MV-4-11 (cell line): ENCODE results near the gene ENTREP3.
"Not testable (repeated sequence)": the region's sequence is repeated elsewhere in the genome, so short reads cannot be mapped to it uniquely, and the experiment has no call there.

Experiments used
- DNase-seq: peaks from one replicate; lab custom pipeline; 2025; lab: John Stamatoyannopoulos, UW

The ENTREP3 gene

DNA sequence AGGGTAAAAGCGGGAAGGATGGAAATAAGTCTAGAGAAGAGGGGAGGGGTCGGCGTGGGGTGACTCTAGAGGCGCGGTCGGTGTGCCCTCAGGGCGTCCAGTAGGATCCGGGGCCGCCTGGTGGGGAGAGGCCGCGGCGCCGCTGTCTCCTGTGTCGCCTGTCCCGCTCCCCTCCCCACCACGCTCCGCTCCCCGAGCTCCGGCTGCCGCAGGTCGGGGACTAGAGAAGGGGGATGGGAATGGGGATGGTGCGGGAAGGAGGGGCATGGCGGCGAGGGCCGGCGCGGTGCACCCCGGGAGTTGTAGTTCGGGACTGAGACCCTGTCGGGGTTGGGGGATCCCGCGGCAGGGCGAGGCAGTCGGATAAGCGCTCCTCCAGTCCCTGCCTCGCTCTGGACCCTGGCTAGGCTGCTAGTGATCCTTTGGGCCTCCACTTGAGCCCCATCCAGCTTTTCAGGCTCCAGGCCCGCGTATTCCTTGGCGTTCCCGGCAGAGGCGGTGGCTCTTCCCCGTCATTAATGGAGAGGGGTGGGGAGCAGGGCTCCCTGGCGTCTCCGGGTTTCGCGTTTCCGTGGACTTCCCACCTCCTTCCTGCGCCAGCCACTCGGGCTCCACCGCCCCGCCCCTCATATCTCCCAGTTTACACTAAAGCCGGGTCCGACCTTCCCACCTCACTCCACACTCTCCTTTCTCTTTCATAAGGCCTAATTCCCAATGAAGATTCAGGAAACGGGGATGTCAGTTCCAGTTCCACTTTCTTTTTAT is at the start of gene ENTREP3:
Gene ENTREP3 (minus strand): TSS at position 241 of the 765 bp plus-strand sequence. CDS start 606 bp downstream, outside the sequence.
- DNase-seq, result peak; percentile 55

DNA sequence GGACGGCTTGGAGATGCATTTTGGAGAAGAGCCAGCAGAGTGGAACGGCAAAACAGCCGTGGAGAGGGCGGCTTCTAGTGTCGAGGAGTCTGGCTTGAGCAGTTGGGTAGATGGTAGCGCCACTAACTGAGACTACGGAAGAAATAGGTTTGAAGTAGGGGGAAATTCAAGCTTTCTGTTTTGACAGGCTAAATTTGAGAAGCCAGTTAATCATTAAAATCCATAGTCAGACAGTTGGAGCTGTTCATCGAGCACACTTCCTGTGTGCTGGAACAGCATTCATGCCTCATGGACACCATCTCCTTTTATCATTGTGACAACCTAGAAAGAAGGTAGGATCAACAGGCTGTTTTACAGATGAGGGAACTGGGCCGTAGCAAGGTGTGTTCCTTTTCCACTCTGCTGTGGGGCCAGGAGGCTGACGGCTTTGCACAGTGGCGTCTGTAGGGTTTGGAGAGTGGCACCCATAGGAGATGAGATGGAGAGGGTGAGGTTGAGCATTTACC is 49.3 kb upstream of the ENTREP3 start:
- no peak for DNase-seq

DNA sequence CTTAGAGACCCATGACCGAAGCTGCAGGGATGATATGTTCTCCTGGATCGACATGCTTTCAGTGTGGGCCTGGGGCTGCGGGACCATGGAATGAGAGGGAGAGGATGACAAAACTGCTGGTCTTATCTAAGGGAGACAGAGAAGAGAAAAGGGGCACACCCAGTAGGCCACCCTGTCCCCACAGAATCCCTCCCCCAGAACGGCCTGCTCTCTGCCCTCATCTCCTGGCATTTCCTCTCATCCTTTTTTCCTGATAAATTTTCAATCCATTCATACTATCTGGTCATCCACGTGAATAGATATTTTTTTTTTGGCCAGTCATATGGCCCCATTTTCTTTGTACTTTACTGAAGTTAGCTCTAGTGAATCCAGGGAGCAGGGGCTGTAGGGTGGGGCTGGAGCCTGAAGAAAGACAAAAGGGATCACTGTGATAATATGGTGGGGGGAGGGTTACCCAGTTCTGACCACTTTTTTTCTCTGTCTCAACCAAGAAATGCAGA is 46.1 kb upstream of the ENTREP3 start, which contains the start of gene PKLR:
Gene PKLR (minus strand): TSS at position 97 of the 500 bp plus-strand sequence. CDS start 43 bp downstream, at position 54.
- no peak for DNase-seq

DNA sequence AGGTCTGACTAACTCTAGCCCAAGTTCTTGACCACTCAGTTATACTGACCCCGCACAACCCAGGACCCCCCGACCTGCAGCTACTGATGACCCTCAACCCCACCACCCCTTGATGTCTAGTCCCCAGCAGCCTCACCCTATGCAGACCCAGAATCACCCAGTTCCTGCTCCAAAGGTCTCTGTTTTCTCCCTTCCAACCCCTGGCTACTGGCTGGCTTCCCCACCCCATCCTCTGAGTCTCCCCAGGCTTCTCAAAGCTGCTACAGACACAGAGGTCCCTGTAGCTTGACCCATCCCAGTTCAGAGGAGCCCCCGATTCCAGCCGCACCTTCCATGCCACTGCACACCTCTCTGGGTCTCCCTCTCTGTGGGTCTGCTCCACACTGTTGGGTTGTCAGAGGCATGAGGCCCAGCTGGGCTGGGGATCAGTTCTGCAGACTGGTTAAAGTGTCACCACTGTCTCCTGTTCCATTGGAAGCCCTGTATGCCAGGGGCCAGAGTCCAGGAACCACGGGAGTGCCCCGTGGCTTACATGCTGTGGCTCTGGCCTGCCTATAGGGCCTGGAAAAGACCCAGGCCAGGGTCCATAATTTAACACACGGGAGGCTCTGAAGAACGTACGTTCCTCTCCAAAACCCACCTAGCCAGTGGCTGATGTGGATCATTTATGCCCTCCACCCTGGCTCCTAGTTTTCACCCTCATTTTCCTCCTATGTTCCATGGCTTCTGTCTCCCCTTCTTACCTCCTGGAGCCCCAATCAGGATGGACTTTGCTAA is 45.5 kb upstream of the ENTREP3 start:
- no peak for DNase-seq

DNA sequence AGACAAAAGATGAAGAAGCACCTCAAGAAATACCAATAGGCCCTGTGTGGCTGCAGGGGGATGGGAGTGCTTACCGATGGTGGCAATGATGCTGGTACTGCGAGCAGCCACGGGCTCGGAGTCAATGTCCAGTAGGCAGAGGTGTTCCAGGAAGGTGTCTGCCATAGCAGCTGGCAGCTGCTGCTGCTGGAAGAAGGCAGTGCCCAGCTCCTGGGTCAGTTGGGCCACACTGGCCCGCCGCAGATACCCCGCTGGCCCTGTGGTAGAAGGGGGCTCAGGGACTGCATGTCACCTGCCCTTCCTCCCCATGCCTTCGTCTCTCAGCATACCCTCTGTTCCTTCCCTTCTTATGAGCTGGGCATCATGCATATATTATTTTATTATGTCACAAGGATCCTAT is 44.7 kb upstream of the ENTREP3 start:
- no peak for DNase-seq

- no peak for DNase-seq
Measured at GRCh38 chr1:155297384-155297783, 42.1 kb upstream of the ENTREP3 start.

DNA sequence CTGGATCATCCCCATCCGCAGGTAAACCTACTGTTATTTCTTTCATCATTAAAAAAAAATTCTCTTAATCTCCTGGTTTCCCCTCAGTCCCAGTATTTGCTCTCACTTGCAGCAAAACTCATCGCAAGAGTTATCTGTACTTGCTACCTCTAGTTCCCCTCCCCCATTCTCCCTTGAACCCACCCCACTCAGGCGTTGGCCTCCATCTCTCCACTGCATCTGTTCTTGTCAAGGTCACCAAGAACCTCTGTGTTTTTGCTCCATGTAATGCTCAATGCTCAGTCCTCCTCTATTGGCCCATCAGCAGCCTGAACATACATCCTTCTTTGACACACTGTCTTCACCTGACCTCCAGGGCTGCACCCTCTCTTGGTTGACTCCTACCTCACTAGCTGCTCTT is 41.4 kb upstream of the ENTREP3 start:
- no peak for DNase-seq

DNA sequence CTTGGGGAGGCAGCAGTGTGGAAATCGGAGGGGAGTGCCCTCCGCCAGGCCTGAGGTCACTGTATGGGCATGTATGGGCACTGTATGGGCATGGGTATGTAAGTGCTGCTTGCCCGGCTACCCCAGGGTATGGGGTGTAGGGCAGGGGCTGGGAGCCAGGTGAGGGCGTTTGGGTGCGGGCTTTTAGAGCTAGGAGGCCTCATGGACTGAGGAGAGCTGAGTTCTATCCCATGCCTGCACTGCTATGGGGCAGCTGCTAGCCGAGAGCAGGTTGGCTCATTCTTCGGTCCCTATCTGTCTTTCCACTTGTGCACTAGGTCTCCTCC is 40.6 kb upstream of the ENTREP3 start:
- DNase-seq, result no peak

DNA sequence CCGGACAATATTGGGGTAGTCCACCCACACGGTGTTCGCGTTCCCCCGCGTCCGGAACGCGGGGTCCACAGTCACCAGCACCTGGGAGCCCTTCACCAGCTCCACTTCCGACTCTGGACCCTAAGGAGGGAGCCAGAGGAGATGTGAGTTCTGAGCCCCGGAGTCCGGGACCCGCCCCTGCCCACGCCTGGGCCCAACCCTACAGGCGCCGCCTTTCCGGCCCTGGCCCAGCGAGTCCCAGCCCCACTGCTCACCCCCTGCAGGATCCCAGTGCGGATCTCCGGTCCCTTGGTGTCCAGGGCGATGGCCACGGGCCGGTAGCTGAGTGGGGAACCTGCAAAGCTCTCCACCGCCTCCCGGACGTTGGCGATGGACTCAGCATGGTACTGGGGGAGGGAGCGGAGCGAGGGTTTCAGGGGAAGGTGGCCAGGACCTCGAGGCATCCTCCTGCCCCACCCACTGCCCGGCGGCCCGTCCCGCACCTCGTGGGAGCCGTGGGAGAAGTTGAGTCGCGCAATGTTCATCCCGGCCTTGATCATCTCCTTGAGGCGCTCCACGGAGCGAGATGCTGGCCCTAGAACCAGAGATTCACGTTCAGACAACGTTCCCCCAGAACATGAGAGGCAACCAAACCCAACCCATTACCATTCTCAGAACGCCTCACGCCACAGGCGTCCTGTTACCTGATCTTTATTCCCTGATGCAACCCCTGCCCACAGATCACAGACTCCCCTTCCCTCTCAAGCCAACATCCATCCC is 40.1 kb upstream of the ENTREP3 start:
- DNase-seq, result no peak

DNA sequence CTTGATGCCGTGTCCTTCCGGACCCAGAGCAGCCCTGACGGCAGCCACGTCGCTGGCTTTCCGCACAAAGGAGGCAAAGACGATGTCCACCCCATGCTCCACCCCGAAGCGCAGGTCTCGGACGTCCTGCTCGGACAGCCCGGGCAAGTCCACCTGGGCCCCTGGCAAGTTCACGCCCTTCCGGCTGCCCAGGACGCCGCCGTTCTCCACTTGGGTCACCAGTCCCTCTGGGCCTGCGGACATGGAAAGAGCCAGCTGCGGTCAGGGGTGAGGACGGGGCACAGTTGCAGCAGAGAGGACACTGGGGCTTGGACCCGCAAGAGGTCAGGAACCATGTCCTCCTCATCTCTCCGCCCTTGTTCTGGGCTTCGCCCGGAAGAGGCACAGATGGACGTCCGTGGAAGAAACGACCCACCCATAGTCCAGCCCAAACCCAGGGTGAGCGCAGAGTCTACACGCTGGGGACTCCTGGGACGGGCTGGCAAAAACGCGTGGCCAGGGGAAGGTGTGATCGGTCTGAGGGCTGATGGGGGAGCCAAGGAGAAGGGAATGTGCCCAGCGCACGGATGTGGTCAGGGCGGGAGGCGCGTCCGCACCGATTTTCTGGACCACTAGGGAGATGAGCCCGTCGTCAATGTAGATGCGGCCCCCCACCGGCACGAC is 39.4 kb upstream of the ENTREP3 start:
- DNase-seq, result no peak

- DNase-seq, result no peak
Measured at GRCh38 chr1:155293086-155293749, 37.9 kb upstream of the ENTREP3 start.

- DNase-seq, result not testable (repeated sequence)
Measured at GRCh38 chr1:155291006-155291405, 35.7 kb upstream of the ENTREP3 start.

DNA sequence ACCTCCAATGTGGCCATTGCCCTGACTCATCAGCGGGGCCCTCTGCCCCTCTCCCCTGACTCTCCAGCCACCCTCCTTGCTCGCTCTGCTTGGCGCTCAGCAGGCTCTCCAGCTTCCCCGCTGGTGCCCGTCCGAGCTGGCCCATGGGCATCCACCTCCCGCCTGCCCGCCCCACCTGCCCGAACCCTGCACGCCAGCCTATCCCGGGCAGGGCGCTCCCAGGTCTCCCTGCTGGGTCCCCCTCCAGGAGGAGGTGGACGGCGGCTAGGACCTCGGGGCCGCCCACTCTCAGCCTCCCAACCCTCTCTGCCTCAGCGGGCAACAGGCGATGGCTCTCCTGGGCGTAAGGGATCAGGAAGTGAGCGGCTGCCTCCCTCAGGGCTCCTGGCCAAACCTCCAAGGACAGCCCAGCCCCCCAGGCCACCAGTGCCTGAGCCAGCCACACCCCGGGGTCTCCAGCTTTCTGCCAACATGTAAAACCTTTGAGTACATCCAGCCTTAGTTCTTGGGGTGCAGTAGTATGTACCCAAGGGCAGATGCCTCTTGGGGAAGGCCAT is 32.8 kb upstream of the ENTREP3 start:
- DNase-seq, result no peak

DNA sequence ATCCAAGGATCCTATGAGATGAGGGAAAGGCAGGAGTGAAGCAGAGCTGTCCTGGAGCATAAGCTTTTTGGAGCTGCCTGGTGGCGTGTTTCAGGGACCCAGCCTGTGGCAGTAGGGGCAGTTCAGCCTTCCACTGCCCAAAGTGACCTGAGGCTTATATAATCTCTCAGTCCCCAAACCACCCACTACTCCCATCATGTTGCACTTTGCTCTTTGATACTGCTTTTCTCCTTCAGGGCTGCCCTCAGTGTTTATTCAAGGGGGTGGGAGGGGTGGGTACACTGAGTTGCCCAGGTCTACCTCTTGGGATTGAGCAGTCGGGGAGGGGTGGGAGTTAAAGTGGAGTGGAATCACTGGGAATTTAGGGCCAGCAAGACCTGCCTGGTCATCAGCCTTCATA is 31.3 kb upstream of the ENTREP3 start:
- DNase-seq, result no peak

DNA sequence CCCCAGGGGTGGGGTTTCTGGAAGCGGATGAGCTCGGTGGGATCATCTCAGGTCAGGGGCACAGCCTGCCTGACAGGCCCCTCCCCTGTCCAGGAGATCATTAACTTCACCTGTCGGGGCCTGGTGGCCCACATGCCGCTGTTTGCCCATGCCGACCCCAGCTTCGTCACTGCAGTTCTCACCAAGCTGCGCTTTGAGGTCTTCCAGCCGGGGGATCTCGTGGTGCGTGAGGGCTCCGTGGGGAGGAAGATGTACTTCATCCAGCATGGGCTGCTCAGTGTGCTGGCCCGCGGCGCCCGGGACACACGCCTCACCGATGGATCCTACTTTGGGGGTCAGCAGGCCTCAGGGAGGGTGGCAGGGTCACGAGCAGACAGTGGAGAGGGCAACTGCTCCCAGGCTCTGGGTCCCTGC is 30.4 kb upstream of the ENTREP3 start:
- DNase-seq, result no peak

GRCh38 chr1:155285063-155285462 is 29.8 kb upstream of the ENTREP3 start:
- no peak for DNase-seq

DNA sequence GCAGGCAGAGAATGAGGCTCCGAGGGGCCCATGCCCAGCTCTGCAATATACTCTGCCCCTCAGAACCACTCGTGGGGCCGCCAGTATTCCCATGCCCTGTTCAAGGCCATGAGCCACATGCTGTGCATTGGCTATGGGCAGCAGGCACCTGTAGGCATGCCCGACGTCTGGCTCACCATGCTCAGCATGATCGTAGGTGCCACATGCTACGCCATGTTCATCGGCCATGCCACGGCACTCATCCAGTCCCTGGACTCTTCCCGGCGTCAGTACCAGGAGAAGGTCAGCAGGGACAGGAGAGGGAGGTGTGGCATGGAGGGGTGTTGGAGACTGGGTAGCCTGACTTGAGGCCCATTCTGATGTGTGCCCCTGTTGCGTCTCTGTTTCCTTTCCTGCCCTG is 29.2 kb upstream of the ENTREP3 start:
- DNase-seq, result no peak

GRCh38 chr1:155282488-155283091 is 27.3 kb upstream of the ENTREP3 start:
- DNase-seq, result no peak

DNA sequence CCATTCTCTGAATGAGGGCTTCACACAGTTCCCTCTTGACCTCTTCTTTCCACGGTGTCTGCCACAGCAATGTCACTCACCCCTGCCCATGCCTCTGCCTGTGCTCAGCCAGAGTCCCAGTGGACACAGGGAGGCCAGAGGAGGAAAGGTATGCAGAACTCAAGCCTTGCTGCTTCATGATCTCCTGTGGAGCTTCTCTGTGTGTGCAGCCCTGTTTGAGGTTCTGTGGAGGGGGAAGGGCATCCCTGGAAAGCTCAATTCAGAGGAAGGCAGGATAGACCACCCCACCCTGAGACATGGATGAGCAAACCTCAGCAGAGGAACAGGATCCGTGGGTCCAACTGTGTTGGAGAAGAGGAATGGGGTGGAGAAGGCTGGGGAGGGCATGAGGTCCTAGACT is 24.0 kb upstream of the ENTREP3 start:
- no peak for DNase-seq

DNA sequence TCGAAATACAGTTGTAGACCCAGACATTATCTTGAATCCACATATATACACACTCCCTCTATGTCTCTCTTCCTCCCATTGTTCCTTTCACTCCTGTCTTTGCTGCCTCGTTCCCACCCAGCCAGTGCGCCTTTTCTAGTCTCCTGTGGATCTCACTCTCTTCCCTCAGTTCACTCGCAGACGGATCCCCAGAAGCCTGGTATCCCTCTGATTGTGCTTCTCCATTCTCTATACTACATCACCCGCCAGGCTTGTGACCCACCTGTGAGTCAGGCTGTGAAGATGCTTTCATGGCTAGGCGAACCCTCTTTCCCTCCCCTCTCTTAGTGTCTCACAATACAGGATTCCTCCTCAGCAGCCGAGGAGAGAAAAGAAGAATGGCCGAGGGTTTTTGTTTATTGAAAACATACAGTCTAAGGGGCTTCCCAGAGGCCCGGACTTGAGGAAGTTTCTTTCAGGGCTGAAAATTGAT is 23.4 kb upstream of the ENTREP3 start:
- no peak for DNase-seq
